GM15510 (cell line): ENCODE results near the gene CFAP65.

Experiments
- POLR2A ChIP-seq: IDR thresholded peaks from 3 replicates; pipeline ENCODE4 v1.6.1; 2011; ENCODE audit warnings: borderline replicate concordance; ENCODE audit not compliant: insufficient read length; ENCODE audit errors: extremely low read depth

CFAP65 gene

DNA sequence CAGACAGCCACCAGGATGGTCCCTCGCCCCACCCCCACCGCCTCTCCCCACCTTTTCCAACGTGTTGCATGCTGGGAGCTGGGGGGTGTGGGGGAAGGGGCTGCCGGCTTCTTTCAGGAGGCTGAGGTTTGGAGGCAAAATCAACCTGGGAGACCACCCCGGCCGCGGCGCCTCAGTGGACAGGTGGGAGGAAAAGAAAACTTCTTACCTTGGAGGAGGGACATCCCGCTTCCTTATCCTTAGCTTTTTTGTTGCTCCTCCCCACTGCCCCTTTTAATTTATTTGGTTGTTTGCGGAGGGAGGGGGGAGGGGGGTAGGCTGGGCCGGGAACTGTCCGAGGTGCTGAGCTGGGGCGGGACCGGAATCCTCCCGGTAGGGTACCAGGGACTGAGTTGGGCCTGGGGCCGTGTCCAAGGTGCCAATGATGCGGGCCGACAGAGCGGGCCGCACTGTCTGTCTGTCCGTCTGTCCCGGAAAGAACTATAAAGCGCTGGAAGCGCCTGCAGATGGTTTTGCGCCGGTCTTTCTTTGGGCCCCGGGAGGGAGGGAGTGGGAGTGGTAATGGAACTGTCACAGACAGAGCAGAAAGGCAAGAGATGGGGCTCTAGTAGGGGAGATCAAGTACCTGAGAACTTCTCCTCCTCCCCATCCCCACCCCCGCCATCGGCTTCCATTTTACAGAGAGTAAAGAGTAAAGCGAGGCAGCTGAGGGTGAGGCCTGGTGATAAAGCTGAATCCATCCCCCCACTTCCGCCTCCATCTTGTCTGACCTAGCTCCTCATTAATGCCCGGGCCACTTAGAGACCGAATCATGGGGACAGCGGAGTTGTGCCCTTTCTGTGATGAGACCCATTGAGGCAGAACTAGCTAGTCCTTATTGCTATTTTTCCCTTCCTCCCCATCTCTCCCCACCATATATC lies 79.4 kb downstream of the CFAP65 start:
- TF ChIP-seq POLR2A, result no peak

GRCh38 chr2:218961229-218961628 lies 80.1 kb downstream of the CFAP65 start:
- TF ChIP-seq POLR2A, result no peak

- TF ChIP-seq POLR2A, result no peak
Measured at GRCh38 chr2:218960309-218961165, 80.8 kb downstream of the CFAP65 start.

DNA sequence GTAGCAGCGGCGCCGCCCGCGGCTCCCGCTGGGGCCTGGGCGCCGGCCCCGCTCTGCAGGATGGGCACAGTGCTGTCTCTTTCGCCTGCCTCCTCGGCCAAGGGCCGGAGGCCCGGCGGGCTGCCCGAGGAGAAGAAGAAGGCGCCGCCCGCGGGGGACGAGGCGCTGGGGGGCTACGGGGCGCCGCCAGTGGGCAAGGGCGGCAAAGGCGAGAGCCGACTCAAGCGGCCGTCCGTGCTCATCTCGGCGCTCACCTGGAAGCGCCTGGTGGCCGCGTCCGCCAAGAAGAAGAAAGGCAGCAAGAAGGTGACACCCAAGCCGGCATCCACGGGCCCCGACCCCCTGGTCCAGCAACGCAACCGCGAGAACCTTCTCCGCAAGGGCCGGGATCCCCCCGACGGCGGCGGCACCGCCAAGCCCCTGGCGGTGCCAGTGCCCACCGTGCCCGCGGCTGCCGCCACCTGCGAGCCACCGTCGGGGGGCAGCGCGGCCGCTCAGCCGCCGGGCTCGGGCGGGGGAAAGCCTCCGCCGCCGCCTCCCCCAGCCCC lies 81.5 kb downstream of the CFAP65 start:
- no peak for TF ChIP-seq POLR2A

DNA sequence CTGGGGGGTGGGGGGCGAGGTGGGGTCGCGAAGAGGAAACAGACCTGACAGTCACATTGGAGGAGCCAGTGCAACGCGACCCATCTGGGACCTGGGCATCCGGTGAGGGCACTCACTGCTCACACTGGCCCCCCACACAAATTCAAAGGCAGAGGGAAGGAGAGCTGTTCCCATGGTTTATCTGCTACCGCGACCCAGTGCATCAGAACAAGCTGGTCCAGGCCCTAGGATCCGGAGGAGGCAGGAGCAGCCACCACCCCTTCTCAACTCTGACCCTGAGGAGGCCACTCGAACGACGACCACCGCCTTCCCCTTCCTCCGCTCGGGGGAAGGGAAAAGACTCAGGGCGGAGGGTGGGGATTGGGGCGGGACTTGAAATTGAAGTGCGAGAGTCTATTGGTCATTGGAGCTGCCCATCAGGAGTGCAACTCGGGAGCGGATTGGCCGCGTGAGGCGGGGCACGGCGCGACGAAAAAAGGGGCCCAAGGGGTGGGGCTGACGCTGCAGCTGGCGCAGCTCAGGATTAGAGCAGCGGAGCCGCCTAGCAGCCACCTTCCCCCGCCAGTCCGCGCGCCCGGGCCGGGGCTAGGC lies 82.1 kb downstream of the CFAP65 start, which contains the start of gene CDK5R2:
Gene CDK5R2, plus strand, starts transcription at position 526 of the 591 bp plus-strand sequence. CDS start 155 bp downstream, outside the sequence.
- no peak for TF ChIP-seq POLR2A

GRCh38 chr2:218958276-218958675 lies 83.0 kb downstream of the CFAP65 start:
- no peak for TF ChIP-seq POLR2A

- no peak for TF ChIP-seq POLR2A
Measured at GRCh38 chr2:218957671-218958070, 83.6 kb downstream of the CFAP65 start.

- TF ChIP-seq POLR2A, result no peak
Measured at GRCh38 chr2:218956039-218956438, 85.3 kb downstream of the CFAP65 start.

DNA sequence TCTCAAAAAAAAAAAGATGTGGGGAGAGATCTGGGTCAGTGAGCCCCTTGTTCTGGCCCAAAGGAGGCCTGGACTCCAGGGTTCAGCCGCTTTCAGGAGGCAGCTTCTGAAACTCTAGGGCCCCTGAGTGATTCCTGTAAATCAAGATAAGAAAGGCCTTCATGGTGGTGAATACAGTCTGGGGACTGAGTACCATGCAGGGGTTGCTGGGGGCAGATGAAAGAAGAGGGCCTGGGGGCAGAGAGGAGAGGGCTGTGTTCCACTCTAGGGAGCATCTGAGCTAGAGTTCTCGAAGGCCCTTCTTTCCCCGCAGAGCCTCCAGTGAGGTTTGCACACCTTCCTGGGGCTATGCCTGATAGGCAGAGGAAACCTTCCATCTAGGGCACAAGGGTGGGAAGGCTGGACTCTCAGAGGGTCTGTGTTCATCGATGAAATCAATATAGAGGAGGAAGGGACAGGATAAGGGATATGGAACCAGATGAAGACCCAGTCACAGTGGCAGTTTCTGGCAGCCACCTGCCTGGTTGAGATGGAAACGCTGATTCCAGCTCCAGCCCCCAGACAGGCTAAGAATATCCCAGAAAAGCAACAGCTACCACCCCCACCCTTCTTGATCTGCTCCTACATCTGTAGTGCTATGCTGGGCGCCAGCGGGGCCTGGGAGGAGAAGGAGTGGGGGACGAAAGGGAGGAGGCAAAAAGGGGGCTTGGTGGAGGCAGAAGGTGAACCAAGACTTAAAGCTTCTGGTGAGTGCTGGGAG lies 86.6 kb downstream of the CFAP65 start:
- no peak for TF ChIP-seq POLR2A

DNA sequence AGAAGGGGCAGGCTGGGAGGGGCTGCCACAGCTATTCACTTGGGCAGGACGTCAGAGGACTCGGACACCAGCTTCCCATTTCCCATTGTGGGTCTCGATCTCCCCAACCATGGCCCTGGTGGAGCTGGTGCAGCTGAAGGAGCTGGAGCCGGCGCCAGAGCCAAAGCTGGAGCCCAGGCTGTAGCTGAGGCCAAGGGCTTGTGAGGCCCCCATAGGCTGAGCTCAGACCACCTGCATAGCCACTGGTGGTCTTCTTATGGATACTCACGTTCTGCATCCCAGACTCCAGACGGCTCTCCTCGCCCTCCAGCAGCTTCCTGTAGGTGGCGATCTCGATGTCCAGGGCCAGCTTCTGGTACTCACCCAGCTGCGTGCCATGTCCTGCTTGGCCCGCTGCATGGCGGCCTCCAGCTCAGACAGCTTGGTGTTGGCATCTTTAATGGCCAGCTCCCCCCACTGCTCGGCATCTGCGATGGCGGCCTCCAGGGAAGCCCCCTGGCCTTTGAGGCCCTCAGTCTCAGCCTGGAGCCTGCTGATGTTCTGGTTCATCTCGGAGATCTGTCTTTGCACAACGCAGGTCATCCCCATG lies 87.9 kb downstream of the CFAP65 start:
- no peak for TF ChIP-seq POLR2A
